GM18511 (cell line): ENCODE data around the gene ZNF518B.
A peak's percentile ranks its signal among the peaks of the same experiment; 100 is the strongest.
"Not testable (repeated sequence)": the region's sequence is repeated elsewhere in the genome, so short reads cannot be mapped to it uniquely, and the experiment has no call there.

Source experiments
- ATAC-seq: cut with Tn5 transposase; IDR thresholded peaks from one replicate; pipeline ENCODE4 v1.9.1; 2021; ENCODE audit warnings: mild to moderate bottlenecking, moderate library complexity; ENCODE audit not compliant: unreplicated experiment

Gene ZNF518B

GRCh38 chr4:10459305-10459704 is 2.1 kb upstream of the ZNF518B start:
- ATAC-seq = no peak

- no peak for ATAC-seq
Measured at GRCh38 chr4:10458177-10458576, 951 bp upstream of the ZNF518B start.

GRCh38 chr4:10456595-10457254 is 501 bp downstream of the ZNF518B start:
- peak; percentile 68 for ATAC-seq

GRCh38 chr4:10456260-10456594 is 999 bp downstream of the ZNF518B start:
- ATAC-seq = no peak

- ATAC-seq = no peak
Measured at GRCh38 chr4:10455133-10455532, 2.1 kb downstream of the ZNF518B start.

- no peak for ATAC-seq
Measured at GRCh38 chr4:10454726-10455125, 2.5 kb downstream of the ZNF518B start.

GRCh38 chr4:10454121-10454520 is 3.1 kb downstream of the ZNF518B start:
- ATAC-seq = no peak

GRCh38 chr4:10448991-10449390 is 8.2 kb downstream of the ZNF518B start:
- ATAC-seq = no peak

GRCh38 chr4:10442976-10443375 is 14.2 kb downstream of the ZNF518B start:
- ATAC-seq = no peak

- ATAC-seq = no peak
Measured at GRCh38 chr4:10441512-10441911, 15.7 kb downstream of the ZNF518B start.

- no peak for ATAC-seq
Measured at GRCh38 chr4:10438924-10439323, 18.3 kb downstream of the ZNF518B start.

- no peak for ATAC-seq
Measured at GRCh38 chr4:10437735-10438134, 19.5 kb downstream of the ZNF518B start.

GRCh38 chr4:10427680-10428079 is 29.5 kb downstream of the ZNF518B start:
- not testable (repeated sequence) for ATAC-seq

- no peak for ATAC-seq
Measured at GRCh38 chr4:10421344-10422055, 35.7 kb downstream of the ZNF518B start.

GRCh38 chr4:10417740-10418139 is 39.5 kb downstream of the ZNF518B start:
- no peak for ATAC-seq

- ATAC-seq = no peak
Measured at GRCh38 chr4:10416441-10416840, 40.8 kb downstream of the ZNF518B start.

GRCh38 chr4:10413177-10413576 is 44.0 kb downstream of the ZNF518B start:
- peak; percentile 98 for ATAC-seq

- ATAC-seq = no peak
Measured at GRCh38 chr4:10405672-10406071, 51.6 kb downstream of the ZNF518B start.

GRCh38 chr4:10403633-10404445 is 53.4 kb downstream of the ZNF518B start:
- ATAC-seq = no peak

GRCh38 chr4:10395971-10396580 is 61.1 kb downstream of the ZNF518B start:
- ATAC-seq = no peak
